Measurements from ENCODE around the gene NHLRC4. TPM values are rescaled to one million over a fixed set of nuclear protein-coding genes. Genes with fewer than 3 reads are reported as not detected.
A peak's percentile ranks its signal among the peaks of the same experiment; 100 is the strongest.

The NHLRC4 gene
- total and polyA plus RNA-seq, 2 of the 8 experiments (the other 6 are each of a cell fraction or from before 2014, with no cell fraction given) = 0.60 to 0.76 TPM

- Histone ChIP-seq H3K4me2 (ENCODE audit: insufficient read depth in 1 of 2, low read depth in 2 of 2, low read length in 2 of 2) (no peak overlapping the region), H4K5ac (ENCODE audit: insufficient read length, low read depth, low read length) (no peak overlapping the region), H3K36me3 (ENCODE audit: control insufficient read depth in 2 of 4, insufficient read depth in 4 of 4, low read length in 3 of 4) (peaks cover 0 to 11% (median 2%) of the 10 kb centered on the region in 4 experiments; a peak in 1 of 8 replicates), H2AK5ac (ENCODE audit: low read depth, low read length) (no peak overlapping the region), H2BK15ac (ENCODE audit: low read length) (no peak overlapping the region), H2BK20ac (ENCODE audit: low read length) (no peak overlapping the region), H3K4me3 (ENCODE audit: extremely low read depth in 1 of 4, insufficient read depth in 2 of 4, low read depth in 3 of 4, low read length in 4 of 4) (no peak overlapping the region), H3K9me3 (ENCODE audit: insufficient read depth in 2 of 2, low read depth in 1 of 2, low read length in 1 of 2) (no peaks in the 10 kb centered on the region), H2AFZ (ENCODE audit: low read length) (no peak overlapping the region), H3K4ac (replicated peaks; ENCODE audit: insufficient read length, low read depth, low read length) (no peak overlapping the region), H3K79me2 (ENCODE audit: control insufficient read depth in 1 of 2, insufficient read depth in 2 of 2, low read length in 2 of 2) (no peaks in the 10 kb centered on the region), H3K18ac (ENCODE audit: extremely low read depth, low read length) (no peak overlapping the region), H3K23me2 (ENCODE audit: low read depth, low read length) (peaks cover 6% of the 10 kb centered on the region; the same call in 1 of the 2 replicates), H4K20me1 (replicated peaks in 1 of 2; ENCODE audit: control insufficient read depth in 1 of 2, insufficient read depth in 2 of 2, low read length in 2 of 2) (no peaks in the 10 kb centered on the region), H2BK12ac (ENCODE audit: low read depth, low read length) (no peak overlapping the region), H2BK5ac (ENCODE audit: low read depth, low read length) (no peak overlapping the region), H3K9ac (replicated peaks in 1 of 4; ENCODE audit: extremely low read depth in 1 of 4, low read depth in 3 of 4, low read length in 3 of 4) (no peak overlapping the region), H3K79me1 (ENCODE audit: low read depth, low read length) (no peaks in the 10 kb centered on the region; the same call in 1 of the 2 replicates), H4K91ac (replicated peaks; ENCODE audit: insufficient read length, low read length) (no peak overlapping the region), H3K23ac (ENCODE audit: insufficient read length) (no peak overlapping the region), H2BK120ac (replicated peaks; ENCODE audit: low read depth, low read length) (no peak overlapping the region), H3K56ac (replicated peaks; ENCODE audit: insufficient read length, low read depth, low read length) (no peak overlapping the region), H3K14ac (ENCODE audit: insufficient read length) (no peak overlapping the region), H3K27ac (ENCODE audit: low read depth, low read length) (no peak overlapping the region), H4K8ac (ENCODE audit: extremely low read depth, insufficient read depth, low read length) (peak overlapping the region; percentile 85; the same call in 1 of the 2 replicates), H3K27me3 (replicated peaks in 1 of 4; ENCODE audit: control insufficient read depth in 3 of 4, extremely low read depth in 1 of 4, insufficient read depth in 3 of 4, low read length in 3 of 4) (peaks cover 22 to 36% (median 29%) of the 10 kb centered on the region in 4 experiments; a peak in 6 of 7 replicates), H3K4me1 (replicated peaks in 1 of 4; ENCODE audit: control insufficient read depth in 3 of 4, insufficient read depth in 4 of 4, low read length in 3 of 4) (peaks cover 0 to 10% (median 2%) of the 10 kb centered on the region in 4 experiments; a peak in 4 of 7 replicates)
- 89% methylated on average over 21 of the region's 32 CpGs; no CpG with 5 or more reads in 1 of the 2 experiments for WGBS, 2 experiments (ENCODE audit: extremely low coverage in 1 of 2, insufficient coverage in 1 of 2, insufficient read length in 1 of 2, insufficient replicate concordance in 2 of 2, low coverage in 1 of 2, low lambda C conversion rate in 2 of 2, missing lambda C conversion rate in 1 of 2)
- TF ChIP-seq RFX5 (IDR thresholded peaks at IDR 0.05; ENCODE audit: borderline replicate concordance, low read depth, low read length) (no peak), ASH2L (IDR thresholded peaks at IDR 0.05; ENCODE audit: low read length) (no peak)
- DNase-seq (ENCODE audit: low read depth in 1 of 2, low spot score in 2 of 2) (no peak), FAIRE-seq (no peak)
- CTCF ChIA-PET (ENCODE audit: partially characterized antibody) = interaction anchor here (0.6 to 3.9 kb wide), 4 partner anchors 10 to 52 kb away, joined by 3 to 21 read pairs (median 4); partner anchors contain the start of gene NHLRC4
- POLR2A ChIA-PET (ENCODE audit: partially characterized antibody) = interaction anchor here (0.9 to 2.3 kb wide), 7 partner anchors 10 to 74 kb away, joined by 3 to 8 read pairs (median 5); partner anchors contain the start of genes CAPN15, NHLRC4, PIGQ and WFIKKN1
Observed at GRCh38 chr16:556474-557173, 10.2 kb upstream of the NHLRC4 start.

Measured in H1 (cell line).